ENCODE results near the gene FGF19.

FGF19 gene

GRCh38 chr11:69670158-69670845 is 33.5 kb downstream of the FGF19 start:
- peak; percentile 86 for DNase-seq (ENCODE audit: low spot score)

- DNase-seq (ENCODE audit: low spot score) = no peak
Observed at GRCh38 chr11:69669486-69669885, 34.3 kb downstream of the FGF19 start.

- no peak for DNase-seq (ENCODE audit: low spot score)
Observed at GRCh38 chr11:69667619-69668604, 35.9 kb downstream of the FGF19 start.

DNA sequence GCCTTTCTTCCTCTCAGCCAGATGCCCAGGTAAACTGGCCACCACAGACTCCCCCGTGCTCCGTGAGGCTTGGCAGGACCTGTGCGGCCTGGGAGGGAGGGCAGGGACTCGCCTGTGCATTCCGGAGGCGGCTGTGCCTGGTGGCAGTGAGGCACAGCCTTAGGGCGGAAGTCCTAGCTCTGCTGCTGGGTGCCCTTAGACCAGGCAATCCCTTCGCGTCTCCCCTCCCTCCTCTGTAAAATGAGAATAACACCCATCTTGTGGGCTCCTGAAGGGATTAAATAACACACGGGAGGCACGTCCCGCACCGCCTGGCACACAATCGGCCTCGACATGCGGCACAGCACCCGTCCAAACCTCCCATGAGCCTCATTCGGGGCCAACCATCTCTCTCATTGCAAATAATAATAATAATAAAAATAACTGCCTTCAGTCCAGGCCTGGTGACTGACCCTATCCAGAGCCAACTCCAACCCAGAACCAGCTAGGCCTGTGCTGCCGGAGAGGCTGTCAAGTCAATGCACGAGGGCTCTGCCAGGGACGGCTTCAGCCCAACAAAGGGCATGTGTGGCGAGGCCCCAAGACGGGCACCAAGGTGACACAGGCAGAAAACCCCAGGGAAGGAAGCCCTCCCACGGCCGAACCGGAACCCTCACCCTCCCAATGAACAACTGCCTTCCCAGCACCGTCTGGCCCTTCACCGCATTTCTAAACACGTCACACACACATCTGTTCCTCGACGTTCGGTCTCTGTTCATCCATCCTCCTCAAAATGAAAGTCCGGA is 36.9 kb downstream of the FGF19 start:
- no peak for DNase-seq (ENCODE audit: low spot score)

DNA sequence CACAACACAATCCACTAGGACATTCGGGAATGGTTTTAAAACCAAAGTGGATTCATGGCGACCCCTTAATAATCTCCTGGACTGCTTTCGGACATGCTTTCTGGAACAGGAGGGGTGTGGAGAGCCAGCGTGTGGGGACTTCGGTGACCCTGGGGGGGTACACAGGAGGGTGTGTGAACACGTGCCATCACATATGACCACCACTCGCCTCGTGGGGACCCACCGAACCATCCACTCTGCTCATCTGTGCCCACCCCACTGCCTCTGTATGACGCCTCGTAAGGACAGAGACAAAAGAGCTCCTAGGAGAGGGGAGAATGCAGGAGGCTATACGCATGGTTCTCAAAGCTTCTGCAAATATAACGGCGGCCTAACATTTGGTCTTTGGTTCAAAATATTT is 37.6 kb downstream of the FGF19 start:
- no peak for DNase-seq (ENCODE audit: low spot score)

DNA sequence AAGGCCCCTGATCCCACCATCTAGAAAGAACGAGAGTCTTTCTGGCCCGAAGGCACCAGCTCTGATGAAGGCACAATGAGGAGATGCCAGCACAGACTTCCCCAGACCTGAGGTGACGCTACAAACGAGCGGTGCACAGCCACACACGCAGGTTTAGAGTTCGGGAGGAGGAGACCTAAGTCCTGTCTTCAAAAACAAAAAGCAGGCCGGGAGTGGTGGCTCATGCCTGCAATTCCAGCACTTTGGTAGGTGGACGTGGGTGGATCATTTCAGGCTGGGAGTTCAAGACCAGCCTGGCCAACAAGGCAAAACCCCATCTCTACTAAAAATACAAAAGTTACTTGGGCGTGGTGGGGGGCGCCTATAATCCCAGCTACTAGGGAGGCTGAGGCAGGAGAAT is 38.2 kb downstream of the FGF19 start:
- no peak for DNase-seq (ENCODE audit: low spot score)

DNA sequence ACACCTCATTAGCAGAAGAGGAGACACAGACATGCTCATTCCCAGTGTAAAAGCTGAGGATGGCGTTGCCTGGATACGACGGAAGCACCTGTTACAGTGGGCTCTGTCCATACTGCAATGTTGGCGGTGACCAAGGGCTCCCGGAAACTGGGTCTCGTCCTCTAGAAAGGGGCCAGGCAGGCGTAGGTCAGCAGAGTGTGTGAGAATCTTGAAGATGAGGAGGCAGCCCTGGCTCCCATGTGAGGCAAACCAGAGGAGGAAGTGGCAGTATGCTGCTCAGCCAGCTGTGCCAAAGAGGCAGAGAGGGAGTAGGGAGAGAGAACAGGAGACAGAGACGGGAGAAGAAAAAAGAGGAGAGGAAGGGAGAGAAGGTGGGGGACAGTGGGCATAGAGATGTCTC is 38.9 kb downstream of the FGF19 start:
- no peak for DNase-seq (ENCODE audit: low spot score)

- DNase-seq (ENCODE audit: low spot score) = no peak
Observed at GRCh38 chr11:69664103-69664775, 39.6 kb downstream of the FGF19 start.

DNA sequence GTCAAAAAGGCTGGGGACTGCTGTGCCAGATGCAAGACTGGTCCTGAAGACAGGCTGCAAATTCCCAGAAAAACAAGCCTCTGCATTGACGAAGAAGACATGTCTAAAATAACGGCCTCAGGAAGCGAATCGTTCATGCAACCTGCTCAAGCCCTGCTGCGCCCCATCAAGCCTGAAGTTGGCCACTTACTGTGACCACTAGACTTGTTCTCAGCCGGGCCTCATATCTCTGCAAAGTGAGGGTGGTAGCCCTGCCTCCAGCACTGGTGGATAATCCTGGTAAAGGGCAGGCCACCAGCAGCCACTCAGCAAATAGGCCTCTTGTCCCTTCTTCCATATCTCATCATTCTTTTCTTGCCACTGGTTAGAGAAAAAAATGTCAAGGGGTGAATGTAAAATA is 40.5 kb downstream of the FGF19 start:
- no peak for DNase-seq (ENCODE audit: low spot score)

GRCh38 chr11:69662806-69663205 is 41.0 kb downstream of the FGF19 start:
- no peak for DNase-seq (ENCODE audit: low spot score)

GRCh38 chr11:69662021-69662698 is 41.7 kb downstream of the FGF19 start:
- DNase-seq (ENCODE audit: low spot score) = no peak

DNA sequence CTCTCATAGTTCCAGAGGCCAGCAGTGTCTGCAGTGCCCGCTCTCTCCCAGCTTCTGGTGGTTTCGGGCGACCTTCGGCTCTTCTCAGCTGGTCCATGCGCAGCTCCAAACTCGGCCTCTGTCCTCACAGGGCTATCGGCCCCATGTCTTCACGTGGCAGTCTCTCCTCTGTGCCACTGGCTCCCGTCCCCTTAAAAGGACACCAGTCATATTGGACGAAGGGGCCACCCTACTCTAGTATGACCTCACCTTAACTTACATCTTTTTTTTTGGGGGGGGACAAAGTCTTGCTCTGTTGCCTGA is 42.5 kb downstream of the FGF19 start:
- no peak for DNase-seq (ENCODE audit: low spot score)

- DNase-seq (ENCODE audit: low spot score) = no peak
Observed at GRCh38 chr11:69660001-69660500, 43.8 kb downstream of the FGF19 start.

- DNase-seq (ENCODE audit: low spot score) = no peak
Observed at GRCh38 chr11:69659591-69659990, 44.2 kb downstream of the FGF19 start.

DNA sequence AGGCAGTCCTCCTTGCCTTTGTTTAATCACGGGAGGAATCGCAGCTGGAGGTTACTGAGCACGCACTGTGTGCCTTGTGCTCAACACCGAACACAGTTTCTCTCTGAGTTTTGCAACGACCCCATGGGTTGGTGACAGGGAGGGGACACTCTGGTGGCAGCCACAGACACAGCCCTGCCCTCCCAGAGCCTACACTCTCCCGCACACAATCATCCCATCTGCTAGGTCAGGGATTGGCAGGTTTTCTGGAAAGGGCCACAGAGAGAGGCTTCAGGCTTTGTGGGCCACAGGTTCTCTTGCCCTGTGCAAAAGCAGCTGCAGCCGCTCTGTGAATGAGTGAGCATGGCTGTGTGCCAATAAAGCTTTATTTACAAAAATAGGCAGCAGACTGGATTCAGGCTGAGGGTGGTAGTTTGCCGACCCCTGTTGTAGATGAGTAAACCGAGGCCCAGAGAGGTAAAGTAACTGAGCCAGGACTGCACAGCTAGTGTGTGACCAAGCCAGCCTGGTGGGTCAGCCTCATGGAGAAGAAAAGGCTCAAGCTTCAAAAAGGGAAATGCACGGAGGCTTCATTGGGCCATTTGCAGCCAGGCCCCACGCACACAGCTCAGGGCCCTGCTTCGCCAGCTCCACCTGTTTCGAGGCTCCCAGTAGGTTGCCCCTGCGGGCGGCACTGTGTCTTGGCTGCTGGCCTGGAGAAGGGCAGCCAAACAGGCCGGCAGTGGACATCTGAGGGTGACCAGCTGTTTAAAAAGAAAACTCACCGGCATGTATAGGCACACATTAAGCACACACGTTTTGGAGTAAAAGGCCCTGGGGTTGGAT is 45.0 kb downstream of the FGF19 start:
- DNase-seq (ENCODE audit: low spot score) = no peak

- no peak for DNase-seq (ENCODE audit: low spot score)
Observed at GRCh38 chr11:69657911-69658625, 45.8 kb downstream of the FGF19 start.

DNA sequence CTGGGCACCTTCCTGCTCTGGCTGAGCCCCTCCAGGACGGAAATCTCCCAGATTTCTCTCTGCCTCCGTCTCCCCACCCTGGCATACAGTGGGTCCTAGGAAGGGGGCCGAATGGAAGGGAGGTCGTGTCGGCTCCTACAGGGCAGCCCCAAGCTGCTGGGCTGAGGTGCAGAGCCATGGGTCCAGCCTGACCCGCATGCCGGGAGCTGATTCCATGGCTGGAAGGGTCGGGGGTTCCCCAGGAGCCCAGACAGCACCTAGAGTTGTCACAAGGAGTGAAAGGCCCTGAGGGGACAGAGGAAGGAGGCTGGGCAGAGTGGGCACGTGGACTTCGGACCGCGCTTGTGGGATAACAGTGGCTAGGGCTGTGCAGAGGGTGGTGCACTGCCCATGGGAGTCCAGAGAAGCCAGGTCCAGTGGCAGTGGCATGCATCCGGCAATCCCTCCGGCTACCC is 46.3 kb downstream of the FGF19 start:
- DNase-seq (ENCODE audit: low spot score) = no peak

- DNase-seq (ENCODE audit: low spot score) = no peak
Observed at GRCh38 chr11:69656536-69657455, 47.0 kb downstream of the FGF19 start.

Measured in COLO829 (cell line).